Activated CD4-positive, alpha-beta T cell treated with anti-CD3 and anti-CD28 coated beads, Interleukin-2, amount 50 U/mL, for 1 hour (primary cell): Measurements from ENCODE around the gene TMEM229A.
"Not testable (repeated sequence)": the region's sequence is repeated elsewhere in the genome, so short reads cannot be mapped to it uniquely, and the experiment has no call there.

ENCODE experiments used
- DNase-seq: peaks from one replicate; pipeline ENCODE4 v3.0.0-alpha.2; 2020

Gene TMEM229A

GRCh38 chr7:124031406-124031805 is 1.5 kb downstream of the TMEM229A start:
- DNase-seq, result no peak

- no peak for DNase-seq
Observed at GRCh38 chr7:124030964-124031363, 1.9 kb downstream of the TMEM229A start.

- DNase-seq, result no peak
Observed at GRCh38 chr7:124029396-124030188, 3.3 kb downstream of the TMEM229A start.

- DNase-seq, result no peak
Observed at GRCh38 chr7:124027236-124027635, 5.6 kb downstream of the TMEM229A start.

GRCh38 chr7:124024329-124024728 is 8.5 kb downstream of the TMEM229A start:
- DNase-seq, result not testable (repeated sequence)

- DNase-seq, result no peak
Observed at GRCh38 chr7:124022551-124022950, 10.3 kb downstream of the TMEM229A start.

GRCh38 chr7:124020060-124020459 is 12.8 kb downstream of the TMEM229A start:
- DNase-seq, result no peak

- no peak for DNase-seq
Observed at GRCh38 chr7:124013306-124013705, 19.6 kb downstream of the TMEM229A start.

- no peak for DNase-seq
Observed at GRCh38 chr7:124012864-124013263, 20.0 kb downstream of the TMEM229A start.

- DNase-seq, result no peak
Observed at GRCh38 chr7:124009321-124009720, 23.5 kb downstream of the TMEM229A start.

- DNase-seq, result not testable (repeated sequence)
Observed at GRCh38 chr7:124008296-124008695, 24.6 kb downstream of the TMEM229A start.

GRCh38 chr7:123999703-124000102 is 33.2 kb downstream of the TMEM229A start:
- no peak for DNase-seq

- DNase-seq, result no peak
Observed at GRCh38 chr7:123998921-123999320, 33.9 kb downstream of the TMEM229A start.

GRCh38 chr7:123996327-123996625 is 36.6 kb downstream of the TMEM229A start:
- DNase-seq, result no peak

GRCh38 chr7:123995617-123996326 is 37.1 kb downstream of the TMEM229A start:
- DNase-seq, result no peak

GRCh38 chr7:123994449-123994848 is 38.4 kb downstream of the TMEM229A start:
- DNase-seq, result no peak

GRCh38 chr7:123993996-123994395 is 38.9 kb downstream of the TMEM229A start:
- DNase-seq, result no peak

GRCh38 chr7:123992913-123993518 is 39.9 kb downstream of the TMEM229A start:
- DNase-seq, result no peak

GRCh38 chr7:123987445-123987844 is 45.4 kb downstream of the TMEM229A start:
- DNase-seq, result no peak
